ENCODE measurements around the gene RIPK3.

- TF ChIP-seq CTCF (conservative IDR thresholded peaks at IDR 0.05), result no peak
- no peak for TF ChIP-seq ZFX (IDR thresholded peaks at IDR 0.05)
These were observed 24.5 kb downstream of the RIPK3 start for GRCh38 chr14:24315243-24315806.

Data from C4-2B (cell line).